Suppressor macrophage treated with lipopolysaccharide for 4 hours (primary cell): Measurements from ENCODE around the gene ITM2B.

Source experiments
- DNase-seq: peaks from one replicate; pipeline ENCODE4 v3.0.0-alpha.2; 2020

ITM2B gene

DNA sequence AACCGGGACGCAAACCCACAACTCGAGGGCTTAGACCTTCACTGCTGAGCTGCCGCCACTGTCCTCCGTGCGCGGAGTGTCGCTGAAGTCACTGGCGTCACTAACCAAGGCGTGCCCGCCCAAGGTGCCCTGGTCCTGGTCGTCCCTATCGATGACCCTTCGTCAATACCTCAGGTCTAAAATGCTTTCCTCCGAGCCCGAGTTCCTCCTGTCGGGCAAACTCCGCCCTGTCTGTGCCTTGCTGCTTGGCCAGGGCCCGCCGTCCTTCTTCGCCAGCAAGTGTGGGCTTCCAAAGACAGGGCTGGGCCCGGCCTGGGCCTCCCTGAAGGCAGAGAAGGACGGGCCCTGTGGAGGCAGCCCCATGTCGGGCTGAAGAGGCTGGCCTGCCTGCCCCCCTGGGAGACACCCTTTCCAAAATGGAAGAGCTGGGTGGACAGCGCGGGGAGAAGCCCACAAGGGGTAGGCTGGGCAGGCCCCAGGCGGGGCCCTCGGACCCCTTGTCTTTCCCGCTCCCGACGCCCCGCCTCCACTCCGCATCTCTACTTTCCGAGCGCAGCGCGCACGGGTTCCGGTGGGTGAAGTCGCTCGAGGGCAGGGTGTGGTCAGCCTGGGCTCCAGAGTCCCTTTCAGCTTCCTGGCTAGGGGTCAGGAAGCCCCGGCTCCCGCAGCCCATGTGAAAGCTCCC lies 84.0 kb downstream of the ITM2B start:
- no peak for DNase-seq

- DNase-seq, result no peak
These were observed 84.7 kb downstream of the ITM2B start for GRCh38 chr13:48317511-48318376.

GRCh38 chr13:48318377-48318811 lies 85.4 kb downstream of the ITM2B start:
- no peak for DNase-seq

DNA sequence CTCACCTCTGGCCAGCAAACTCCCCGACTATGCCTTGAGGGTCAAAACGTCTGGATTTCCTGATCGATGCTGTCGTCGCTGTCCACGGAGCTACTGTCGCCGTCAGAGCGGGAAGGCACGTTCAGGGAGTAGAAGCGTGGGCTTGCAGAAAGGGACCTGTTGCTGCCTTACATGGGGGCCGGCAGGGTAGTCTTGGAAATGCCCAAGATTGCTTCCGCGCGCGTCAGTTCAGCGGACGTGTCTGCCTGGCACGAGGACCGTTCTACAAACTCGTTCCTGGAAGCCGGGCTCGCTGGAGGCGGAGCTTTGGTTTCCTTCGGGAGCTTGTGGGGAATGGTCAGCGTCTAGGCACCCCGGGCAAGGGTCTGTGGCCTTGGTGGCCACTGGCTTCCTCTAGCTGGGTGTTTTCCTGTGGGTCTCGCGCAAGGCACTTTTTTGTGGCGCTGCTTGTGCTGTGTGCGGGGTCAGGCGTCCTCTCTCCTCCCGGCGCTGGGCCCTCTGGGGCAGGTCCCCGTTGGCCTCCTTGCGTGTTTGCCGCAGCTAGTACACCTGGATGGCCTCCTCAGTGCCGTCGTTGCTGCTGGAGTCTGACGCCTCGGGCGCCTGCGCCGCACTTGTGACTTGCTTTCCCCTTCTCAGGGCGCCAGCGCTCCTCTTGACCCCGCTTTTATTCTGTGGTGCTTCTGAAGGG lies 86.0 kb downstream of the ITM2B start:
- peak; percentile 41 for DNase-seq
